DMS79 treated with DMSO at 0.1 percent for 48 hours (cell line): Measurements from ENCODE around the gene RXRA.

Experiments used
- DNase-seq: peaks from one replicate; lab custom pipeline; 2025; lab: John Stamatoyannopoulos, UW

RXRA gene

GRCh38 chr9:134355158-134355557, 28.9 kb downstream of the RXRA start:
- no peak for DNase-seq

- DNase-seq = no peak
These were observed 29.5 kb downstream of the RXRA start for GRCh38 chr9:134355561-134356279.

- DNase-seq = peak; percentile 74
These were observed 30.5 kb downstream of the RXRA start for GRCh38 chr9:134356496-134357470.

GRCh38 chr9:134357631-134358025, 31.4 kb downstream of the RXRA start:
- no peak for DNase-seq

GRCh38 chr9:134358026-134358661, 31.9 kb downstream of the RXRA start:
- DNase-seq = no peak

GRCh38 chr9:134358662-134359319, 32.5 kb downstream of the RXRA start:
- peak; percentile 75 for DNase-seq

- DNase-seq = no peak
These were observed 33.4 kb downstream of the RXRA start for GRCh38 chr9:134359493-134360179.

- DNase-seq = no peak
These were observed 34.0 kb downstream of the RXRA start for GRCh38 chr9:134360180-134360759.

- DNase-seq = no peak
These were observed 34.6 kb downstream of the RXRA start for GRCh38 chr9:134360897-134361296.

GRCh38 chr9:134361426-134361825, 35.2 kb downstream of the RXRA start:
- no peak for DNase-seq

GRCh38 chr9:134361843-134362414, 35.7 kb downstream of the RXRA start:
- DNase-seq = no peak

- no peak for DNase-seq
These were observed 37.2 kb downstream of the RXRA start for GRCh38 chr9:134363450-134363849.

GRCh38 chr9:134364391-134365114, 38.3 kb downstream of the RXRA start:
- DNase-seq = no peak

GRCh38 chr9:134365115-134365596, 38.9 kb downstream of the RXRA start:
- DNase-seq = no peak

- DNase-seq = peak; percentile 90
These were observed 39.6 kb downstream of the RXRA start for GRCh38 chr9:134365791-134366222.

GRCh38 chr9:134366223-134367031, 40.2 kb downstream of the RXRA start:
- peak; percentile 95 for DNase-seq

GRCh38 chr9:134367061-134367460, 40.8 kb downstream of the RXRA start:
- DNase-seq = no peak

GRCh38 chr9:134367791-134368490, 41.7 kb downstream of the RXRA start:
- DNase-seq = peak; percentile 51
